Mesenchymal stem cell (in vitro differentiated cells and primary cell): ENCODE data around the gene CSTA.

Experiments used
- DNase-seq: peaks from one replicate; pipeline ENCODE4 v3.0.0-alpha.2; 2013
- H2AFZ ChIP-seq: one replicate; pipeline ENCODE4 v1.6.1; 2013; ENCODE audit warnings: low read depth, mild to moderate bottlenecking, control low read depth, inconsistent platforms, low read length, moderate library complexity
- H2AK5ac ChIP-seq: 2 replicates; pipeline ENCODE4 v1.6.1; 2013; ENCODE audit warnings: low read length, moderate library complexity, mild to moderate bottlenecking, inconsistent platforms; ENCODE audit not compliant: severe bottlenecking
- H2BK120ac ChIP-seq: one replicate; pipeline ENCODE4 v1.6.1; 2013; ENCODE audit warnings: low read depth, mild to moderate bottlenecking, inconsistent platforms, low read length, moderate library complexity
- H2BK12ac ChIP-seq, 2 experiments: one replicate each; pipeline ENCODE4 v1.6.1; 2013; ENCODE audit warnings: inconsistent platforms in 2 of 2, low read length in 2 of 2, mild to moderate bottlenecking in 2 of 2, moderate library complexity in 2 of 2, control low read depth in 1 of 2
- H2BK15ac ChIP-seq: one replicate; pipeline ENCODE4 v1.6.1; 2013; ENCODE audit warnings: mild to moderate bottlenecking, low read depth, inconsistent platforms; ENCODE audit not compliant: poor library complexity, severe bottlenecking
- H2BK5ac ChIP-seq: 2 replicates; pipeline ENCODE4 v1.6.1; 2013; ENCODE audit warnings: low read depth, mild to moderate bottlenecking, low read length, control low read depth, inconsistent platforms; ENCODE audit not compliant: poor library complexity, severe bottlenecking
- H3K14ac ChIP-seq, 2 experiments: one replicate each; pipeline ENCODE4 v1.6.1; 2013; ENCODE audit warnings: inconsistent platforms in 2 of 2, low read length in 2 of 2, control low read depth in 1 of 2, mild to moderate bottlenecking in 1 of 2, moderate library complexity in 1 of 2
- H3K18ac ChIP-seq, 2 experiments: one replicate each; pipeline ENCODE4 v1.6.1; 2013; ENCODE audit warnings: inconsistent platforms in 2 of 2, low read length in 2 of 2, control low read depth in 1 of 2, low read depth in 1 of 2, mild to moderate bottlenecking in 1 of 2
- H3K23ac ChIP-seq, 2 experiments: one replicate each; pipeline ENCODE4 v1.6.1; 2013; ENCODE audit warnings: inconsistent platforms in 2 of 2, low read length in 2 of 2, mild to moderate bottlenecking in 2 of 2, moderate library complexity in 2 of 2, control low read depth in 1 of 2
- H3K27ac ChIP-seq: 2 replicates; pipeline ENCODE4 v1.5.1; 2013; ENCODE audit warnings: mild to moderate bottlenecking, moderate library complexity, low read length, control low read depth, inconsistent platforms; ENCODE audit not compliant: poor library complexity, severe bottlenecking
- H3K27me3 ChIP-seq, 2 experiments: 2 replicates each; pipeline versions ENCODE4 v1.6.1 to v1.7.0; 2013; ENCODE audit warnings: low read length in 2 of 2, mild to moderate bottlenecking in 2 of 2, moderate library complexity in 2 of 2, control low read depth in 1 of 2, inconsistent platforms in 1 of 2; ENCODE audit not compliant: control insufficient read depth in 1 of 2, insufficient read depth in 1 of 2
- H3K36me3 ChIP-seq, 2 experiments: 2 replicates each; pipeline versions ENCODE4 v1.6.1 to v1.7.0; 2013; ENCODE audit warnings: low read length in 2 of 2, control low read depth in 1 of 2, inconsistent platforms in 1 of 2, low read depth in 1 of 2, mild to moderate bottlenecking in 1 of 2; ENCODE audit not compliant: insufficient read depth in 2 of 2, control insufficient read depth in 1 of 2
- H3K4ac ChIP-seq, 2 experiments: one replicate each; pipeline ENCODE4 v1.6.1; 2013; ENCODE audit warnings: inconsistent platforms in 2 of 2, low read length in 2 of 2, mild to moderate bottlenecking in 2 of 2, moderate library complexity in 2 of 2, control low read depth in 1 of 2, low read depth in 1 of 2
- H3K4me1 ChIP-seq: 2 replicates; pipeline ENCODE4 v1.6.1; 2013; ENCODE audit warnings: low read depth, low read length, control low read depth; ENCODE audit not compliant: control insufficient read depth, insufficient read depth
- H3K4me2 ChIP-seq: 2 replicates; pipeline ENCODE4 v1.6.1; 2013; ENCODE audit warnings: low read length, mild to moderate bottlenecking, inconsistent platforms; ENCODE audit not compliant: poor library complexity, severe bottlenecking
- H3K4me3 ChIP-seq, 2 experiments: 2 replicates each; pipeline versions ENCODE4 v1.5.1 to v1.7.0; 2013; ENCODE audit warnings: low read length in 2 of 2, mild to moderate bottlenecking in 2 of 2, control low read depth in 1 of 2, low read depth in 1 of 2; ENCODE audit not compliant: insufficient read depth in 1 of 2
- H3K79me1 ChIP-seq: replicated peaks from 2 replicates; pipeline ENCODE4 v1.6.1; 2013; ENCODE audit warnings: mild to moderate bottlenecking, control low read depth, low read length, inconsistent platforms; ENCODE audit not compliant: poor library complexity, severe bottlenecking
- H3K9ac ChIP-seq: 2 replicates; pipeline ENCODE4 v1.7.0; 2013; ENCODE audit warnings: mild to moderate bottlenecking, low read length, moderate library complexity
- H3K9me3 ChIP-seq: 2 replicates; pipeline ENCODE4 v1.7.0; 2013; ENCODE audit warnings: mild to moderate bottlenecking, low read length; ENCODE audit not compliant: control insufficient read depth
- H4K8ac ChIP-seq: one replicate; pipeline ENCODE4 v1.6.1; 2013; ENCODE audit warnings: inconsistent platforms, mild to moderate bottlenecking, low read length, moderate library complexity
- H4K91ac ChIP-seq: one replicate; pipeline ENCODE4 v1.6.1; 2013; ENCODE audit warnings: mild to moderate bottlenecking, low read length, inconsistent platforms
- WGBS: methylation state at CpG from one replicate; pipeline ENCODE4 v1.1.7; 2013; ENCODE audit warnings: mixed read lengths; 5-methylcytosine and 5-hydroxymethylcytosine counted together

The CSTA gene

GRCh38 chr3:122366379-122366749 is 41.3 kb downstream of the CSTA start:
- no peak overlapping the region for H2BK120ac ChIP-seq
- no peak overlapping the region for H3K14ac ChIP-seq
- H3K36me3 ChIP-seq, result peaks cover 5 to 76% of the 10 kb centered on the region in 2 experiments
- H3K27me3 ChIP-seq, result no peaks in the 10 kb centered on the region
- no peak overlapping the region for H3K23ac ChIP-seq
- H4K91ac ChIP-seq, result no peak overlapping the region
- no peak overlapping the region for H3K9ac ChIP-seq
- 98% methylated on average over 5 of the region's 5 CpGs for WGBS
- H2BK12ac ChIP-seq, result no peak overlapping the region
- H3K27ac ChIP-seq, result no peak overlapping the region
- no peak overlapping the region for H3K18ac ChIP-seq
- no peak overlapping the region for H2AFZ ChIP-seq
- H3K4me3 ChIP-seq, result no peak overlapping the region
- no peak overlapping the region for H4K8ac ChIP-seq
- peaks cover 9% of the 10 kb centered on the region for H3K79me1 ChIP-seq
- H3K4me1 ChIP-seq, result no peaks in the 10 kb centered on the region
- H3K4me2 ChIP-seq, result no peak overlapping the region
- H3K4ac ChIP-seq, result no peak overlapping the region
- no peak overlapping the region for H2AK5ac ChIP-seq
- no peak for DNase-seq
- no peak overlapping the region for H2BK15ac ChIP-seq
- H3K9me3 ChIP-seq, result no peaks in the 10 kb centered on the region
- no peak overlapping the region for H2BK5ac ChIP-seq

- Histone ChIP-seq H4K91ac (no peak overlapping the region), H3K4ac (no peak overlapping the region), H4K8ac (no peak overlapping the region), H3K79me1 (peaks cover 30% of the 10 kb centered on the region), H3K27ac (no peak overlapping the region), H3K4me3 (no peak overlapping the region), H3K18ac (no peak overlapping the region), H2AK5ac (no peak overlapping the region), H2BK12ac (no peak overlapping the region), H2BK120ac (no peak overlapping the region), H3K4me2 (no peak overlapping the region), H2AFZ (no peak overlapping the region), H3K9ac (no peak overlapping the region), H2BK15ac (no peak overlapping the region), H3K36me3 (peaks cover 2 to 30% of the 10 kb centered on the region in 2 experiments), H2BK5ac (no peak overlapping the region), H3K4me1 (no peaks in the 10 kb centered on the region), H3K27me3 (no peaks in the 10 kb centered on the region), H3K23ac (no peak overlapping the region), H3K9me3 (no peaks in the 10 kb centered on the region), H3K14ac (no peak overlapping the region)
- whole genome bisulfite sequencing, result no CpG with 5 or more reads among the region's 1 CpG
- no peak for DNase-seq
Observed at GRCh38 chr3:122374034-122374433, 49.0 kb downstream of the CSTA start.

- Histone ChIP-seq H2BK12ac (no peak overlapping the region), H4K91ac (no peak overlapping the region), H3K14ac (no peak overlapping the region), H3K4ac (no peak overlapping the region), H2BK120ac (no peak overlapping the region), H3K79me1 (peaks cover 28% of the 10 kb centered on the region), H3K4me2 (no peak overlapping the region), H2AFZ (no peak overlapping the region), H4K8ac (no peak overlapping the region), H2BK5ac (no peak overlapping the region), H3K36me3 (peaks cover 2 to 10% of the 10 kb centered on the region in 2 experiments), H3K9me3 (no peaks in the 10 kb centered on the region), H3K23ac (no peak overlapping the region), H3K4me1 (peaks cover 2% of the 10 kb centered on the region), H3K27me3 (no peaks in the 10 kb centered on the region), H3K18ac (no peak overlapping the region), H2BK15ac (no peak overlapping the region), H3K9ac (no peak overlapping the region), H3K4me3 (no peak overlapping the region), H3K27ac (no peak overlapping the region), H2AK5ac (no peak overlapping the region)
- WGBS, result 97% methylated on average over 4 of the region's 4 CpGs
- DNase-seq, result no peak
Observed at GRCh38 chr3:122377975-122378374, 52.9 kb downstream of the CSTA start.

GRCh38 chr3:122382888-122383666 is 58.0 kb downstream of the CSTA start, which contains the start of gene MIX23:
Gene MIX23, minus strand, starts transcription at chr3:122383231. Its CDS starts 7 bp downstream, at chr3:122383224.
- peak within 1 kb of the TSS; percentile 87 for H4K8ac ChIP-seq
- H3K36me3 ChIP-seq, result peaks cover 0 to 18% of the 10 kb centered on the region in 2 experiments
- peak within 1 kb of the TSS; percentile 76 for H2AFZ ChIP-seq
- peak within 1 kb of the TSS; percentile 6 for H2BK120ac ChIP-seq
- H3K79me1 ChIP-seq, result peaks cover 19% of the 10 kb centered on the region
- WGBS, result 2% methylated on average over 30 of the region's 31 CpGs
- H3K4me3 ChIP-seq, result peak within 1 kb of the TSS; percentile 77 to 93
- no peak within 1 kb of the TSS for H2BK5ac ChIP-seq
- no peaks in the 10 kb centered on the region for H3K27me3 ChIP-seq
- H2BK15ac ChIP-seq, result no peak within 1 kb of the TSS
- no peak within 1 kb of the TSS for H4K91ac ChIP-seq
- peak; percentile 89 for DNase-seq
- peaks cover 2% of the 10 kb centered on the region for H3K4me1 ChIP-seq
- no peaks in the 10 kb centered on the region for H3K9me3 ChIP-seq
- H3K9ac ChIP-seq, result peak within 1 kb of the TSS; percentile 94
- peak within 1 kb of the TSS; percentile 49 for H3K27ac ChIP-seq
- no peak within 1 kb of the TSS for H2BK12ac ChIP-seq
- H3K4ac ChIP-seq, result peak within 1 kb of the TSS; percentile 57 to 74
- H3K18ac ChIP-seq, result peak within 1 kb of the TSS; percentile 63 to 67
- no peak within 1 kb of the TSS for H2AK5ac ChIP-seq
- H3K14ac ChIP-seq, result no peak within 1 kb of the TSS
- H3K23ac ChIP-seq, result no peak within 1 kb of the TSS
- H3K4me2 ChIP-seq, result peak within 1 kb of the TSS; percentile 78
